ENCODE data around the gene ANK2. TPM values are rescaled to one million over a fixed set of nuclear protein-coding genes. Genes with fewer than 3 reads are reported as not detected.

Gene ANK2
- total RNA-seq, 2 experiments from 2014 or later = 1.7 to 3.2 TPM

- intact Hi-C loops (cut with micrococcal nuclease) = no loop called here
- DNase-seq = no peak
- ChIA-PET CTCF (no interaction called here), POLR2A (no interaction called here)
- Mint-ChIP-seq H3K9me3 (peaks cover 28% of the 10 kb centered on the region), H3K27ac (no peak overlapping the region), H3K27me3 (peaks cover 25% of the 10 kb centered on the region), H3K4me3 (no peak overlapping the region), H3K4me1 (ENCODE audit: low read depth) (peaks cover 30% of the 10 kb centered on the region), H3K36me3 (ENCODE audit: low read depth) (peaks cover 19% of the 10 kb centered on the region)
- no peak for ATAC-seq
- TF ChIP-seq CTCF (IDR thresholded peaks at IDR 0.05) = no peak
Observed at GRCh38 chr4:113358784-113359183, 309.3 kb downstream of the ANK2 start.

DNA sequence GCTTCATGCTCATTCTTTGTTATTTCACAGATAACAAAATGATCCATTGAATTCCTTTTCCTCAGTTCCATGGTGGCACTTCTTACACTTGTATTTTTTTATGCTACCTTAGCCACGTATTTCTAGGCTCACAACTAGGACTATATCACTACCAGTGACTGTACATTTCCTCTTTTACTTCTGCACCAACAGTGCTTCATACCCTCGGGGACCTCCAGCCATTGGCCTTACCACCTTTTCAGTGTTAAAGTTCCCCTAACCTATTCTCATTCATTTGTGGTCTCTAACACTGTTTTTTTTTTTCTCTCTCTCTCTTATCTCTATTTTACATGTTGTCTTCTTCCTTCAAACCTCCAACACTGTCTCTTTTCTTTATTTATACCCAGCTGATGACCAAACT, 315.9 kb downstream of the ANK2 start:
- intact Hi-C loops (cut with micrococcal nuclease) = no loop called here
- H3K4me3 Mint-ChIP-seq = no peak overlapping the region
- H3K9me3 Mint-ChIP-seq = no peaks in the 10 kb centered on the region
- no peak for TF ChIP-seq CTCF (IDR thresholded peaks at IDR 0.05)
- no peak overlapping the region for H3K27ac Mint-ChIP-seq
- peaks cover 8% of the 10 kb centered on the region for H3K27me3 Mint-ChIP-seq
- ChIA-PET POLR2A (no interaction called here), CTCF (no interaction called here)
- ATAC-seq = no peak
- no peaks in the 10 kb centered on the region for H3K4me1 Mint-ChIP-seq (ENCODE audit: low read depth)
- no peak for DNase-seq
- no peaks in the 10 kb centered on the region for H3K36me3 Mint-ChIP-seq (ENCODE audit: low read depth)

DNA sequence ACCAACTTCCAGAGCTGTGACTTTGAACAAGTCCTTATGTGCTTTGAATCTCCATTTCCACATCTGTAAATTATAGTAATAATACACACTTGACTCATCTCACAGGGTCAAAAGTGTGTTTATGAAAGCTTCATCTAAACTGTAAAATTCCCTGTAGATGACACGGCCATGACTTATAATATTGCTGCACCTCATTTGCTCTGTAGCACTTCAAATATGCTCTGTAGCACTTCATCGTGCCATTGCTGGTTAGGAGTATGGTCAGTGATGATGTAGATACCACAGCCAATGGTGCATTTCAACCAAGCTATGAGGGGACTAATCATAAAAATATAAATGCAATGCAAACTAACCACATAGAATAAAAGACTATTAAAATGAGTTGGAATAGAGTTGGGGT, 318.6 kb downstream of the ANK2 start:
- no peak for TF ChIP-seq CTCF (IDR thresholded peaks at IDR 0.05)
- DNase-seq (no peak), ATAC-seq (no peak)
- H3K27ac Mint-ChIP-seq = no peak overlapping the region
- peaks cover 6% of the 10 kb centered on the region for H3K27me3 Mint-ChIP-seq
- no peaks in the 10 kb centered on the region for H3K9me3 Mint-ChIP-seq
- POLR2A ChIA-PET = no interaction called here
- CTCF ChIA-PET = no interaction called here
- H3K36me3 Mint-ChIP-seq (ENCODE audit: low read depth) = no peaks in the 10 kb centered on the region
- no peaks in the 10 kb centered on the region for H3K4me1 Mint-ChIP-seq (ENCODE audit: low read depth)
- no peak overlapping the region for H3K4me3 Mint-ChIP-seq
- intact Hi-C loops (cut with micrococcal nuclease) = no loop called here

GRCh38 chr4:113371111-113371510, 321.7 kb downstream of the ANK2 start:
- no peaks in the 10 kb centered on the region for H3K9me3 Mint-ChIP-seq
- DNase-seq = no peak
- no peak overlapping the region for H3K27ac Mint-ChIP-seq
- H3K4me1 Mint-ChIP-seq (ENCODE audit: low read depth) = no peaks in the 10 kb centered on the region
- H3K27me3 Mint-ChIP-seq = peaks cover 6% of the 10 kb centered on the region
- intact Hi-C loops (cut with micrococcal nuclease) = no loop called here
- ATAC-seq = no peak
- H3K36me3 Mint-ChIP-seq (ENCODE audit: low read depth) = no peaks in the 10 kb centered on the region
- POLR2A ChIA-PET = no interaction called here
- H3K4me3 Mint-ChIP-seq = no peak overlapping the region
- no peak for TF ChIP-seq CTCF (IDR thresholded peaks at IDR 0.05)
- CTCF ChIA-PET = no interaction called here

- POLR2A ChIA-PET = no interaction called here
- no peak for ATAC-seq
- no peaks in the 10 kb centered on the region for H3K9me3 Mint-ChIP-seq
- peaks cover 4% of the 10 kb centered on the region for H3K27me3 Mint-ChIP-seq
- intact Hi-C loops (cut with micrococcal nuclease) = no loop called here
- H3K4me1 Mint-ChIP-seq (ENCODE audit: low read depth) = no peaks in the 10 kb centered on the region
- CTCF ChIA-PET = no interaction called here
- no peak for DNase-seq
- no peak overlapping the region for H3K27ac Mint-ChIP-seq
- TF ChIP-seq CTCF (IDR thresholded peaks at IDR 0.05) = no peak
- H3K36me3 Mint-ChIP-seq (ENCODE audit: low read depth) = no peaks in the 10 kb centered on the region
- no peak overlapping the region for H3K4me3 Mint-ChIP-seq
Observed at GRCh38 chr4:113375964-113376666, 326.7 kb downstream of the ANK2 start.

Data from activated CD8-positive, alpha-beta T cell treated with anti-CD3 and anti-CD28 coated beads for 36 hours (primary cell).